Smooth muscle cell of bladder (primary cell): ENCODE results near the gene TMEM176B. TPM values are rescaled to one million over a fixed set of nuclear protein-coding genes. Genes with fewer than 3 reads are reported as not detected.

Experiments used
- total RNA-seq: library from RNA; depleted of rRNA; stranded (reverse); fragments of >200 nt; gene quantifications from 2 replicates; pipeline ENCODE4 v1.2.3, GENCODE V29; 2014

The TMEM176B gene
- total RNA-seq, result 3.8 and 156 TPM in 2 replicates

DNA sequence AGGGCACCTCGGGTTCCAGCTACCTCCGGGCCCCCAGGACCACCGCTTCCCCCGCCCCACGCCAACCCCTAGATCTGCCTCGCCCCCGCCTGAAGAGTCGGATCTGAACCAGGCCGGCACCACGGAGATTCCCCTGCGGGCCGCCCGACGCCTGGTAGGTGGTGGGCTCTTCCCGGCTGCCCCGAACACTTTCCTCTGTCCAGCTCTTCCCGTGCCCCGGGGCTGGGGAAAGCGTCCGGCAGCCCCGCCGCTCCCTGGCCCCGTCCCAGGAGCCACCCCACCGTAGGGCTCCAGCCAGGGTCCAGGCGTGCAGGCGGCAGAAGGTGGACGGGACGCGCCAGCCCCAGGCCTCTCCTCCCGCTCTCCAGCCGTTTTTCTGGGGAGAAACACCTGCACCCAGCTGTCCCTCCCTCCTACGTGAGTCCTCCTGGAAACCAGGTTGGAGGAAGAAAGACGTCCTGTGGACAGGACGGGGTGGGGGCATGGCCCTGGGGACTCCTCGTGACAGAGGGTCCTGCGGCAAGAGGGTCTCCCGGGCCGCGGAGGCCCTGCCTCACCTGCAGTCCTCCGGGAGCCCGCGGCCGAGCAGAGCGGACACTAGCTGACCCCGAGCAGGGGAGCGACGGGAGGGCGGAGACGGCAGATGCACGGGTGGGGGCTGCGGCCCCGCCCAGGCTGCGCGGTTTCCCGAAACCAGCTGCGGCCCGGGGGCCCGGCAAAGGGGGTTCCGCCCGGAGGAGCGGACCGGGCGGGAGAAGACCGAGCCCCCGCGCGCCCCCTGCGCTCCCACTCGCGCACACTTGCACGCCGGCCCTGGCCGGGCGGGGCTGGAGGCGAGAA is at the start of gene TMEM176B:
Gene TMEM176B (minus strand): TSS at position 624 of the 840 bp plus-strand sequence. CDS start 3,795 bp downstream, outside the sequence.

DNA sequence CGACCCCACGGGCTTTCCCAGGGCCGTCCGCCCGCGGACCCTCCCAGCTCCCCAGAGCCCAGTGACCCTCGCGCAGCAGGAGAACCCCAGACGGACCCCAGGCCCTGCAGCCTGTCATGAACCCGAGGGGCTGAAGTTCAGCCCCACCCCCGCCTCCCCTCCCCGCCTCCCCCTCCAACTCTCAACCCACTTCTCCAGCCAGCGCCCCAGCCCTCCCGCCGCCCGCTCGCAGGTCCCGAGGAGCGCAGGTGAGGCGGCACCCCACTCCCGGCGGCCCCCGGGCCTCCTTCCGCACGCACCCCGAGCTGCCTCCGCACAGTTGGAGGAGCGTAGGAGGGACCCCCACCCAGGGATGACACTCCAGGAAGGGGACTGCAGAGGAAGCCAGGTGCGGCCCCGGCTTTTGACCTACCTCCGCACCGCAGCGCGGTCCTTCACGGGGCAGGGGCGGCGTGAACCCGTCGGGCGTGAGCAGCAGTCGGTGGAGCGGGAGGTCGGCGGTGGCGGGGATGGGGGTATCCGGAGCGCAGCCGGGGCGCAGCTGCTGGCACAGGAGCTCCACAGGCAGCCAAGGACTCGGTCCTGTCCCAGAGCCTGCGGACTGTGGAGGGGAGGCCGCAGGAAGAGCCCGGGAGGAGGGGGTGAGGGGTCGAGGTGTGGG is 547 bp upstream of the TMEM176B start, which contains the start of gene TMEM176A:
Gene TMEM176A (plus strand): TSS at position 189 of the 661 bp plus-strand sequence. CDS start 782 bp downstream, outside the sequence.

Other genes with a start within 250 kb of the TMEM176B start
- gene GIMAP4, start 233.0 kb downstream of the TMEM176B start, total RNA-seq, result 0.28 TPM in 1 of 2 replicates, not detected in the other
- 0.14 and 0.18 TPM in 2 replicates for gene GIMAP6, start 168.0 kb downstream of the TMEM176B start, total RNA-seq
- gene GIMAP2, start 114.7 kb downstream of the TMEM176B start, total RNA-seq, result 0.55 and 1.1 TPM in 2 replicates
- gene GIMAP1, start 83.8 kb downstream of the TMEM176B start, total RNA-seq, result under 0.01 TPM in 2 replicates
- gene GIMAP5, start 62.9 kb downstream of the TMEM176B start, total RNA-seq, result 0.09 and 0.14 TPM in 2 replicates
- 1.1 and 70.8 TPM in 2 replicates for gene TMEM176A, start 405 bp upstream of the TMEM176B start, total RNA-seq
- 0.14 TPM in 1 of 2 replicates, not detected in the other for gene AOC1, start 52.2 kb upstream of the TMEM176B start, total RNA-seq
- 0.83 and 1.7 TPM in 2 replicates for gene KCNH2, start 178.0 kb upstream of the TMEM176B start, total RNA-seq
- 1.3 TPM in 2 replicates for gene NOS3, start 190.7 kb upstream of the TMEM176B start, total RNA-seq
- gene ATG9B, start 224.1 kb upstream of the TMEM176B start, total RNA-seq, result 0.37 TPM in 1 of 2 replicates, not detected in the other
- 19.2 and 24.5 TPM in 2 replicates for gene ABCB8, start 228.1 kb upstream of the TMEM176B start, total RNA-seq
- 0.14 and 0.37 TPM in 2 replicates for gene ASIC3, start 248.2 kb upstream of the TMEM176B start, total RNA-seq